Left renal pelvis (tissue), 4 donors: ENCODE measurements around the gene EHHADH. TPM values are rescaled to one million over a fixed set of nuclear protein-coding genes. Genes with fewer than 3 reads are reported as not detected.

Experiments
- DNase-seq, 4 donors: peaks; one replicate each; pipeline ENCODE4 v3.0.0-alpha.2; 2013; ENCODE audit warnings: low read depth in 4 of 4, low spot score in 3 of 4
- polyA plus RNA-seq, 4 donors: library from polyadenylated mRNA; unstranded; fragments of 120-200 nt; gene quantifications; one replicate each; pipeline ENCODE4 v1.2.1, GENCODE V29; 2013; ENCODE audit not compliant: insufficient read length in 4 of 4

Gene EHHADH
- polyA plus RNA-seq, 4 donors: 6.6 to 27.3 (median 24.4) TPM

DNA sequence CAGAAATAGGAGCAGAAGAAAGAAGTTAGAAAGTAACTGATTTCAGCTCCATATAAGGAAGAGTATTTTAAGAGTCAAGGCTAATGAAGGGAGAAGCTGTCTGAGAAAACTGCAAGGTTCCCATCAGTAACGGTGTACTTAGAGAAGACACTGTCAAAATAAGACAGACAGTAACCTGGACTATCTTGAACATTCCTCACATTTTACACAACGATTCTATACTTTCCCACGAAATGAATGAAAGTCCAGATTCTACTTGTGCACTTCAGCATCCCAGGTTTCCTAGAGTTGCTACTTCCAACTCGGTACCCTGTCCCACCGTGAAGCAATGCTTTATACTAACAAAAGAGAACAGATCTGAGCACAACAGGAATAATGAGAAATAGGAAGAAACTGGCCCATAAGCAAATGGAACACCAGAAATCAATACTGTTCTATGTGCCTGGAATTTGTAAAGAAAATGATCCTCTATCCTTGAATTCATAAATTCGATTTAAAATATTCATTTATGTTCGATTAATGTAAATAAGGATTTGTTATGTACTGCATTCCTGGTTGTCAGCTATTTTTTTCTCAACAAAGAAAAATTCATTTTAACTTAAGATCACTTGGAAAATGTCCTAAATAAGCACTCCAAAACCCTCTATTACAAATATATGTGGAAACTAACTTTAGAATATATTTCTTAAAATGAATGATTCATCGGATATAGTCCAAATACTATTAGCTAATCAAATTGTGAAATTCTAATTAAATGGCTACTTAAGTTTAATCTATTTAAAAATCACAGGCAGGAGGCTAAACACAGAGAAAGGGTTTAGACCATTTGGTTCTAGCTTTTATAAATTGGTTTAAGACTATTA is 102.5 kb downstream of the EHHADH start:
- no peak for DNase-seq

DNA sequence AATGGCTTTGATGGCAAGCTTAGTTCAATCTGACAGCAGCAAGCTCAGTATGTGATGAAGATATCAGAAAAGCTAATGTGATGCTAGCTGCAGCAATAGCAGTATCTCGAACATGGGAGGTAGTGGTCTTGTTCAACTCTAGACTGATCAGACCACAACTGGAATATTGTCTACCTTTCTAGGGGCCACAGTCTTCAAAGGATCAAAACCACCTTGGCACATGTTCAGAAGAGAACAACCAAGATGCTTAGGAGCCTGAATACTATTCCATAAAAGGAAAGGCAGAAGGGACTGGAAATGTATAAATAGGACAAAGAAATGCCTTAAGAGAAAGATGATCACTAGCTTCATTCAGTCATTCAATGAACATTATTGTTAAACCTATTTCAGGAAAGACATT is 103.3 kb downstream of the EHHADH start:
- no peak for DNase-seq

DNA sequence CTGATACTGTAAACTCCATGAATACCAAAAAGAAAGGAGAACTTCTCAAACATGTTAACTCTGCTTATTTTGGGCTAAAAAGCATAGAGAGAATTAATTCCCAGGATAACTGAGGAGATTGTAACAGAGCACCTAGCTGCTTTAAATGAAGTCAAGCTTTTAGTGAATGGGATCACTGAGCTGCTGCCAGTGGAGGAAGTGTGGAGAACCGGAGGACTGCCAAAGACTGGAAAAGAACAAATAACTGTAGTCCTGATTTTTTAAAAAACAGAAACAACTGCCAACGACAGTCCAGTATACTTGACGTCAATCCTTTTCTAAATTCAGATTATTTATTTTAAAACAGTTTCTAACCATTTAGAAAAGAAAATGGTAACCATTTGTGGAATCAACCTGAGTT is 104.3 kb downstream of the EHHADH start:
- DNase-seq: no peak

DNA sequence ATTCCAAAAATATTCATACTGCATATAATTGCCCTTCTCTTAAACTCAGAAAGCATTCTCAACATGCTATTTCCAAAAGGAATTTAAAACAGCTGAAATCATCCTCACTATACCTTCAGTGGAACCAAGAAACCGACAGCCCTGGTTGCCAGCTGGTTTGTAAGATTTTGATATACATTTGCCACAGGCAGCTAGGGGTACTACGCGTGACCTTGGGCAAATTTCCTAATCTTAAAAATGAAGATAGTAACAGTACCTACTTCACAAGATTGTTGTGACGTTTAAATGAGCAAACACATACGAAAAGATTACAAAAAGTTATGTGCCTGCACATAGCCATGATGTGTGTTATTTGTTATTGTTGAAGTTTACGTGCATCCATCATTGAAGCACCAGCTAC is 108.3 kb downstream of the EHHADH start:
- no peak for DNase-seq

DNA sequence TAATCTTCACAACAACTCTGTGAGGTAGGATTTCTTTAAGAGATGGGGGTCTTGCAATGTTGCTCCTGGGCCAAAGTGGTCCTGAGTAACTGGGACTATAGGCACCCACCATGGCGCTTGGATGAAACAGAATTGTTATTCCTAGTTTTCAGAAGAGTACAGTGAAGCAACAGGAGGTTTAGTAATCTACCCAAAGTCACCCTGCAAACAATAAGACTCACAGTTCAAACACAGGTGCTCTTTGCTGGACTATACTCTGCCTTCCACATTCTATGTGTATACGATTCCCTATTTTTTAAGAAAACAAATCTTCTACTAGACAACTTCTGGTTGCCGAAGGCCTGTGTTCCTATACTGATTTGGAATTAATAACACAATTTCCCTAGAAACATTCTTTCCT is 109.1 kb downstream of the EHHADH start:
- no peak for DNase-seq

Other genes starting within 250 kb of the EHHADH start
- gene C3orf70, start 101.0 kb downstream of the EHHADH start, polyA plus RNA-seq: 1 to 10 TPM; 7.2 to 9.8 (median 8.5) TPM
- gene MAP3K13, start 109.1 kb upstream of the EHHADH start, polyA plus RNA-seq: 10 to 100 TPM; 38.9 to 54.2 (median 49.2) TPM
- gene TMEM41A, start 245.0 kb upstream of the EHHADH start, polyA plus RNA-seq: 10 to 100 TPM; 20.6 to 33.7 (median 28.0) TPM